Endothelial cell of umbilical vein (primary cell): ENCODE results near the gene UQCC2. TPM values are rescaled to one million over a fixed set of nuclear protein-coding genes. Genes with fewer than 3 reads are reported as not detected.

Experiments used
- BruUV-seq: library from RNA; stranded (reverse); fragments of 400-500 nt; replicated peaks from 2 replicates; lab custom pipeline; 2021; lab: Mats Ljungman, UMichigan
- CTCF ChIA-PET: fragments of 300-600, 350-600 bp; sonication (Branson Sonifier 250); formaldehyde crosslinking; loops from one replicate; lab custom pipeline; 2021; ENCODE audit warnings: antibody characterized with exemption, inconsistent platforms; lab: Charles Lee
- POLR2A ChIA-PET: fragments of 300-600, 350-600 bp; sonication (Branson Sonifier 250); formaldehyde crosslinking; loops from one replicate; lab custom pipeline; 2021; ENCODE audit warnings: antibody characterized with exemption, inconsistent platforms; lab: Charles Lee
- DNase-seq: peaks from one replicate; pipeline ENCODE4 v3.0.0-alpha.2; 2011; ENCODE audit warnings: low read depth, low spot score
- FAIRE-seq: peaks from 2 replicates; lab custom pipeline; 2011; peaks lifted over from hg19 to GRCh38; lab: Jason Lieb, UNC
- H2AFZ ChIP-seq: 2 replicates; pipeline ENCODE4 v1.6.0; 2012; ENCODE audit warnings: low read depth, low read length, control low read depth, inconsistent platforms
- H3K27ac ChIP-seq: 2 replicates; pipeline ENCODE4 v1.5.1; 2011; ENCODE audit warnings: low read depth, mild to moderate bottlenecking, control low read depth, low read length, moderate library complexity; ENCODE audit not compliant: insufficient read depth
- H3K27me3 ChIP-seq, 2 experiments: 2 replicates each; pipeline versions ENCODE4 v1.6.0 to v1.6.1; 2011; ENCODE audit warnings: low read length in 2 of 2, mixed read lengths in 1 of 2; ENCODE audit not compliant: control insufficient read depth in 2 of 2, insufficient read depth in 2 of 2
- H3K36me3 ChIP-seq, 2 experiments: 2 replicates in 1 of 2; 3 replicates in 1 of 2; pipeline ENCODE4 v1.5.1; 2011; ENCODE audit warnings: low read length in 2 of 2, mild to moderate bottlenecking in 1 of 2, moderate library complexity in 1 of 2; ENCODE audit not compliant: control insufficient read depth in 2 of 2, insufficient read depth in 2 of 2; ENCODE audit errors: extremely low read depth in 1 of 2
- H3K4me1 ChIP-seq: 3 replicates; pipeline ENCODE4 v1.5.1; 2011; ENCODE audit warnings: mild to moderate bottlenecking, low read length; ENCODE audit not compliant: control insufficient read depth, insufficient read depth; ENCODE audit errors: extremely low read depth
- H3K4me2 ChIP-seq: 2 replicates; pipeline ENCODE4 v1.6.1; 2011; ENCODE audit warnings: low read length, control low read depth, mixed read lengths; ENCODE audit not compliant: insufficient read depth
- H3K4me3 ChIP-seq, 3 experiments: fragments of 200-600 bp in 1 of 3; sonication (generic), shearing (Covaris generic) in 1 of 3; replicated peaks in 1 of 3; 2 replicates each; pipeline ENCODE4 v1.5.1; 2011 to 2016; ENCODE audit warnings: control low read depth in 3 of 3, low read length in 3 of 3, mild to moderate bottlenecking in 2 of 3, inconsistent platforms in 1 of 3, low read depth in 1 of 3, moderate library complexity in 1 of 3; ENCODE audit not compliant: insufficient read depth in 1 of 3
- H3K79me2 ChIP-seq: 2 replicates; pipeline ENCODE4 v1.6.0; 2012; ENCODE audit warnings: low read length, inconsistent platforms; ENCODE audit not compliant: control insufficient read depth, insufficient read depth
- H3K9ac ChIP-seq: replicated peaks from 2 replicates; pipeline ENCODE3; 2011; ENCODE audit warnings: low read length, control low read depth; ENCODE audit not compliant: insufficient read depth; ENCODE audit errors: extremely low read depth
- H3K9me1 ChIP-seq: replicated peaks from 3 replicates; pipeline ENCODE4 v1.6.0; 2011; ENCODE audit warnings: mild to moderate bottlenecking, low read length; ENCODE audit not compliant: control insufficient read depth, insufficient read depth; ENCODE audit errors: extremely low read depth
- H3K9me3 ChIP-seq: replicated peaks from 2 replicates; pipeline ENCODE4 v1.5.1; 2012; ENCODE audit warnings: low read length, inconsistent platforms; ENCODE audit not compliant: control insufficient read depth, insufficient read depth
- H4K20me1 ChIP-seq: replicated peaks from 2 replicates; pipeline ENCODE3; 2011; ENCODE audit warnings: mild to moderate bottlenecking, low read length; ENCODE audit not compliant: control insufficient read depth, insufficient read depth; ENCODE audit errors: extremely low read depth
- EZH2 ChIP-seq: IDR thresholded peaks from 2 replicates; pipeline ENCODE4 v1.6.1; 2012; ENCODE audit warnings: borderline replicate concordance, low read depth, mild to moderate bottlenecking, moderate library complexity, low read length, inconsistent platforms; ENCODE audit not compliant: severe bottlenecking
- FOS ChIP-seq: IDR thresholded peaks from 2 replicates; pipeline ENCODE4 v1.6.1; 2011; ENCODE audit warnings: mild to moderate bottlenecking, low read length, moderate library complexity, borderline replicate concordance; ENCODE audit not compliant: insufficient read depth
- GATA2 ChIP-seq: IDR thresholded peaks from 2 replicates; pipeline ENCODE4 v1.7.0; 2011; ENCODE audit warnings: low read depth, mild to moderate bottlenecking, moderate library complexity, mixed read lengths, low read length; ENCODE audit not compliant: insufficient read length, insufficient read depth
- JUN ChIP-seq: IDR thresholded peaks from 2 replicates; pipeline ENCODE4 v1.6.1; 2011; ENCODE audit warnings: borderline replicate concordance, low read depth; ENCODE audit not compliant: insufficient read length, insufficient read depth
- MAX ChIP-seq: IDR thresholded peaks from 2 replicates; pipeline ENCODE4 v1.6.1; 2011; ENCODE audit not compliant: insufficient read depth, insufficient read length
- MYC ChIP-seq: IDR thresholded peaks from one replicate; pipeline ENCODE4 v1.6.1; 2011; ENCODE audit warnings: mild to moderate bottlenecking, low read depth, low read length
- POLR2A ChIP-seq: IDR thresholded peaks from 2 replicates; pipeline ENCODE4 v1.6.1; 2012; ENCODE audit warnings: low read depth, mild to moderate bottlenecking, control low read depth, low read length
- POLR2AphosphoS5 ChIP-seq: IDR thresholded peaks from 2 replicates; pipeline ENCODE4 v1.6.1; 2012; ENCODE audit warnings: low read depth, mild to moderate bottlenecking, control low read depth, low read length, moderate library complexity; ENCODE audit not compliant: insufficient read depth
- dilution Hi-C: fragments of 300-500 bp; cut with MboI; formaldehyde crosslinking; loops from one replicate; pipeline ENCODE4 v1.15.0; 2019; ENCODE audit warnings: low sequenced_read_pairs; ENCODE audit not compliant: extremely low pct_ligation_motif_present
- intact Hi-C: fragments of 100-400 bp; cut with micrococcal nuclease; formaldehyde crosslinking; loops from one replicate; pipeline ENCODE4 v1.10.0; 2022
- polyA plus RNA-seq, 4 experiments: library from polyadenylated mRNA; depleted of rRNA in 3 of 4; stranded (reverse) in 3 of 4; unstranded in 1 of 4; fragments of >200 nt; gene quantifications; 2 replicates each; pipeline versions ENCODE4 v1.2.1 to v1.2.3, GENCODE V29; 2011 to 2012; ENCODE audit warnings: missing spikeins in 1 of 4
- total RNA-seq: library from RNA; stranded (reverse); gene quantifications from 2 replicates; pipeline ENCODE4 v1.2.3, GENCODE V29; 2021

Gene UQCC2
- total and polyA plus RNA-seq, 2 donors (not counting 3 experiments of a cell fraction or from before 2014, with no cell fraction given), result 46.3 to 95.3 TPM

- intact Hi-C loops, result no loop called here
- Histone ChIP-seq H3K36me3 (no peaks in the 10 kb centered on the region), H3K27me3 (peaks cover 0 to 2% of the 10 kb centered on the region in 2 experiments), H3K9me3 (no peaks in the 10 kb centered on the region), H3K79me2 (no peaks in the 10 kb centered on the region), H3K4me2 (no peak overlapping the region), H3K27ac (no peak overlapping the region), H2AFZ (no peak overlapping the region), H3K4me3 (no peak overlapping the region), H3K9ac (no peak overlapping the region), H3K4me1 (no peaks in the 10 kb centered on the region), H3K9me1 (no peaks in the 10 kb centered on the region), H4K20me1 (no peaks in the 10 kb centered on the region)
- no peak for DNase-seq
- no peak for TF ChIP-seq MYC
- TF ChIP-seq MAX, result no peak
- no peak for TF ChIP-seq GATA2
- TF ChIP-seq POLR2A, result no peak
- TF ChIP-seq JUN, result no peak
- CTCF ChIA-PET, result interaction anchor here (1.0 kb wide), 1 partner anchor 21 kb away, joined by 3 read pairs; no protein-coding TSS in a partner anchor
- POLR2A ChIA-PET, result no interaction called here
- no TSS peak for BruUV-seq
- dilution Hi-C loops, result no loop called here
- no peak for FAIRE-seq
Observed at GRCh38 chr6:33750244-33750991, 38.9 kb upstream of the UQCC2 start.

- H3K27me3 ChIP-seq, result peaks cover 0 to 2% of the 10 kb centered on the region in 2 experiments
- H3K4me3 ChIP-seq, result no peak overlapping the region
- dilution Hi-C loops, result no loop called here
- H2AFZ ChIP-seq, result no peak overlapping the region
- intact Hi-C loops, result no loop called here
- no peaks in the 10 kb centered on the region for H4K20me1 ChIP-seq
- no TSS peak for BruUV-seq
- FAIRE-seq, result no peak
- no peak overlapping the region for H3K9ac ChIP-seq
- no peaks in the 10 kb centered on the region for H3K9me1 ChIP-seq
- H3K4me2 ChIP-seq, result no peak overlapping the region
- H3K27ac ChIP-seq, result no peak overlapping the region
- TF ChIP-seq EZH2, result no peak
- no peak for TF ChIP-seq FOS
- TF ChIP-seq POLR2AphosphoS5, result no peak
- H3K36me3 ChIP-seq, result no peaks in the 10 kb centered on the region
- H3K79me2 ChIP-seq, result no peaks in the 10 kb centered on the region
- ChIA-PET POLR2A (no interaction called here), CTCF (no interaction called here)
- no peaks in the 10 kb centered on the region for H3K9me3 ChIP-seq
- H3K4me1 ChIP-seq, result no peaks in the 10 kb centered on the region
- no peak for DNase-seq
Observed at GRCh38 chr6:33749401-33749800, 37.9 kb upstream of the UQCC2 start.
